GM12874 (cell line): ENCODE measurements around the gene CLSTN2.

ENCODE experiments used
- TF ChIP-seq, protein P1 (sequence below): IDR thresholded peaks from 2 replicates; pipeline ENCODE4 v1.5.1; 2011; ENCODE audit warnings: low read depth, mild to moderate bottlenecking, control low read depth, low read length, moderate library complexity; ENCODE audit not compliant: insufficient read depth

CLSTN2 gene

DNA sequence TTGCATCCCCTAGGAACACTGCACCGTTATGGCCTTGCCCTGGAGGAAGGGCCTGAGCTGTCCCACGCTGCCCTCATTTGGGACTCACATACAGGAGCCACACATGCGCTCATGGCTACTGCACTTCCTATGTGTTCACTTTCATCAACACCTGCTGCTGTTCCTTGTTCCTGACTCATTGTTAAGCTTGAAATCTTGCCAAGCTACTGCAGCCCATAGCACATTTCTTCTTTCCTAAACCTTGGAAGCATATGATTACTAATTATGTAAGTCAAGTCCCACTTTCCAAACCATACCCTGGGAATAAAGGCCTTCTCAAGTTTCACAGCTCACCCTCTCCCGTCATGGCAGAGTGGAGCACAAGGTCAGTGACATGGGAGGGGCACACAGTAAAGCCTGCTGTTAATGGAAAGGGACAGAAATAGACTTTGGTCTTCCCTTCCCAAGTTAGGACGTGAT lies 307.9 kb downstream of the CLSTN2 start:
- TF ChIP-seq, protein P1, sequence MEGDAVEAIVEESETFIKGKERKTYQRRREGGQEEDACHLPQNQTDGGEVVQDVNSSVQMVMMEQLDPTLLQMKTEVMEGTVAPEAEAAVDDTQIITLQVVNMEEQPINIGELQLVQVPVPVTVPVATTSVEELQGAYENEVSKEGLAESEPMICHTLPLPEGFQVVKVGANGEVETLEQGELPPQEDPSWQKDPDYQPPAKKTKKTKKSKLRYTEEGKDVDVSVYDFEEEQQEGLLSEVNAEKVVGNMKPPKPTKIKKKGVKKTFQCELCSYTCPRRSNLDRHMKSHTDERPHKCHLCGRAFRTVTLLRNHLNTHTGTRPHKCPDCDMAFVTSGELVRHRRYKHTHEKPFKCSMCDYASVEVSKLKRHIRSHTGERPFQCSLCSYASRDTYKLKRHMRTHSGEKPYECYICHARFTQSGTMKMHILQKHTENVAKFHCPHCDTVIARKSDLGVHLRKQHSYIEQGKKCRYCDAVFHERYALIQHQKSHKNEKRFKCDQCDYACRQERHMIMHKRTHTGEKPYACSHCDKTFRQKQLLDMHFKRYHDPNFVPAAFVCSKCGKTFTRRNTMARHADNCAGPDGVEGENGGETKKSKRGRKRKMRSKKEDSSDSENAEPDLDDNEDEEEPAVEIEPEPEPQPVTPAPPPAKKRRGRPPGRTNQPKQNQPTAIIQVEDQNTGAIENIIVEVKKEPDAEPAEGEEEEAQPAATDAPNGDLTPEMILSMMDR: no peak

DNA sequence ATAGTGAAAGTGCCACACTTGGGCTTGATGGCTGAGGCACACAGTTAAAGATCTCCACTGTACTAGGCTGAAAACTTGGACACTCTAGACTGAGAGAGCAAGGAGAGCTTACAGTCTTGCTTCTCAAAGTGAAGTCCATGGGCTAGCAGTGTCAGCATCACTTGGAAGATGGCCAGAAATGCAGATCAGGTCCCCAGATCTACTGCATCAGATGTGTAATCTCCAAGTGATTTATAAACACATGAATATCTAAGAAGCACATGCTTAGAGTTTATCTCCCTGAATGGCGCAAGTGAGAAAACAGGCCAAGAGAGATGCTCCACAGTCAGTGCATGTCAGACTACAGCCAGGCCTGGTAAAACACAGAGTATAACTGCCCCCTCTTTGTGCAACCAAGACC lies 308.6 kb downstream of the CLSTN2 start:
- TF ChIP-seq, protein P1: no peak

DNA sequence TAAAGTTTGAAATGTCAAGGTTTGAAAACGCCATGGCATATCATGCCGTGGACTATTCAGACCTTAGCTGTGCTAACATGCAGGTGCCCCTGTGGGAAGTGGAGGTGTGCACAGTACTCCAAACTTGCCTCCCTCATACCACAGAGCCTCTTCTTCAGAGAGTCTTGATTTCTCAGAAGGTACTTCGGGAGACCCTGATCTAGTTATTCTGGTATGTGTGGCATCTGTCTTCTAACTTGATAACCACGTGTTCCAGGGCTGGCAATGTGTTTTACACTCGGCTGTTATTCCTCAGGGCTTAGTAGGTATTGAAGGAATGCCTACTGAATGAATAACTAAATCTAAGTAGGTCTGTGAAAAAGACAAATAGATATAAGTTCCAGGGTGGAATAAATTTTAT lies 309.9 kb downstream of the CLSTN2 start:
- TF ChIP-seq, protein P1: no peak

DNA sequence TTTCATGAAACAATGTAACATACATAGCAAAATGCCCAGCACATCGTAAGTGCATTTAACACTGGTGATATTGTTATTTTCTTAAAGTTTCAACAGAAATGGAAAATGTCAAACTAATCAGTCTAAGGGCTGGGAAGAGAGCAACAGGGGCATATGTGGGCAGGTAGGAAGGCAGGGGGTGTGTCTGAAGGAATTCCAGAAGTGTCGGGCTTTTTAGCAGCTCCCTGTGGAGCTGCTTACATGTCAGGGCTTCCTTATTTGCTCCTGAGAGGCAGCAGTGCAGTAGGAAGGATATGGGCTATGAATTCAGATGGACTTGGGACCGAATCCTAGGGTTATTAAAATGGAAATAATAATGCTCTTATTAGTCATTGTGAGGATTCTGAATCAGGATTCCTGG lies 311.6 kb downstream of the CLSTN2 start:
- TF ChIP-seq, protein P1: no peak

DNA sequence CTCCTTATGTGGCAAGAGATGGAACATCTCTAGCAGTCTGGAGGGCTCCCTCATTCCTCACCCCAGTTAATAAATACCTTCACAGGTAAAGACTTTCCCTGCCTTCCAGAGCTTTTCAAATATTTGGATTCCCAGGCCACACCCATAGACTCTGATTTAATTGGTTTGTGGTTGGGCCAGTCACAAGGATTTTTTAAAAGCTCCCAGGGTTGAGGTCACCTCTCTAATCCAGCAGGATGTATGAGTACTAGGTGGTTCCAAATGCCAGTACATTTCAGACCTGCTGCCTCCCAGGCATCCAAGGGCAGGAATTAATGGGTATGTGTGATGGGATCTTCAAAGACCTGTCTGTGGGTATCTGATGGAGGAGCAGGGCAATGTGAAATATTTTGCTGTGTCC lies 312.8 kb downstream of the CLSTN2 start:
- TF ChIP-seq, protein P1: no peak

DNA sequence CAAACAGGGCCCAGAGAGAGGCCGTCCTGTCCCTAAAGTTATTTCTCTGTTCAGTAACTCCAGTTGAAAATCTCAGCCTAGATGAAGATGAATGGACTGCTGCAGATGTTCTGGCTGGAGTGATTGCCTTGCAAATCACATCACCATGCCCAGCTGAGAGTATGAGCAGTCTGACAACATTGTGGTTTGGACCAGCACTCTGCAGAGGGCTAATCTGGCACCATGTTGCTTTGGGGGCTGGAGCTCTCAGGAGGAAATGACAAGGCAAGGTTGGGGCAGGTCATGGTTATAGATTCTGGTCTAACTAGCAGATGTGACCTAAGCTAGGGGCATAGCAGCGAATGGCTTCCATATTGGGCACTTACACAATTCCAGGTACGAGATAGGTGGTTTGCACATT lies 314.2 kb downstream of the CLSTN2 start:
- TF ChIP-seq, protein P1: no peak

DNA sequence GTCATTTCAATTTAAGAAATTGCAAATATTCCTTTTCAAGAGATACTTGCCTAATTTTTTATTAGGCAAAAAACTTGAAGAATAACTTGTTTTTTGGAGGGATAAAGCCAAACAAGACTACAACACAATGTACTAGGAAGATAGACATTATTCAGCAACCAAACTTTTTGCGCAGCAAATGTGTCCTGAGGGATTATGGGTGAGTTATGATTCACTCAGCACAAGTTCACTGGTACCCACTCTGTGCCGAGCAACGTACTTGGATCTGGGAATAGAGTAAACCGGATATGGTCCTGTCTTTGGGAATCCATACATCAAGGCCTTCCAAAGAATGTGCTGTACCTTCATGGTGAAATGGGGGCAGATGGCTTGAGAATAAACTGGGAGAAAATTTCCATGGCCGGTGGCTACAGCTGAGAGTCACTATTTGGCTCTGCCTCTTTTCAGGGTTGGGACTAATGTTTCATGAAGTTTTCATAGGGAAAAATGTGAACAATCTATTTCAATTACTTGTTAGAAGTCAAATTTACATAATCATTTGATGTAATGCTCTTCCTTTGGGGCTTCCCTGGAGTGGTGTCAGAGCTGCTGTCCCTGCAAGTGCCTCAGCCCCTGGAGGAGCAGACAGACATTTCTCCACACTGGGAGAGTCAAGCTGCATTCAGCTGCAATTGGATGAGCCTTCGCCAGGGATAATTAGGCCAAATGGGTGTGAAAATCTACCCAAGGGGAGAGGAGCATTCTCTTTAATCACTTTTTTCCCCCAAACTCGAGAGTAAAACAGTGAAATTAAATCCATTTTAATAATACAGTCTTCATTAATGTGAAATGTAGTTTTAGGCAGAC lies 315.2 kb downstream of the CLSTN2 start:
- TF ChIP-seq, protein P1: no peak
